MCF 10A (cell line): Measurements from ENCODE around the gene NHERF2. TPM values are rescaled to one million over a fixed set of nuclear protein-coding genes. Genes with fewer than 3 reads are reported as not detected.
A peak's percentile ranks its signal among the peaks of the same experiment; 100 is the strongest.

Experiments used
- BruUV-seq: library from RNA; stranded (reverse); fragments of 400-500 nt; replicated peaks from 2 replicates; lab custom pipeline; 2021; lab: Mats Ljungman, UMichigan
- CTCF ChIA-PET: fragments of 300-600 bp; sonication (Branson Sonifier 250); formaldehyde crosslinking; extraction: SDS; loops from one replicate; lab custom pipeline; 2021; ENCODE audit warnings: antibody characterized with exemption, inconsistent platforms; lab: Yijun Ruan, JAX
- POLR2A ChIA-PET: fragments of 300-600, 350-650 bp; sonication (Branson Sonifier 250); formaldehyde crosslinking; extraction: SDS; loops from one replicate; lab custom pipeline; 2020; ENCODE audit warnings: antibody characterized with exemption, inconsistent platforms; lab: Yijun Ruan, JAX
- DNase-seq: peaks from one replicate; pipeline ENCODE4 v3.0.0-alpha.2; 2018; ENCODE audit not compliant: unreplicated experiment
- H3K27ac Mint-ChIP-seq: one replicate; pipeline ENCODE4 v1.8.0; 2022; ENCODE audit warnings: mild to moderate bottlenecking, low read depth, mixed read lengths; ENCODE audit not compliant: unreplicated experiment
- H3K27me3 Mint-ChIP-seq: one replicate; pipeline ENCODE4 v1.8.0; 2022; ENCODE audit warnings: mixed read lengths; ENCODE audit not compliant: insufficient read depth, unreplicated experiment
- H3K36me3 Mint-ChIP-seq: one replicate; pipeline ENCODE4 v1.8.0; 2022; ENCODE audit warnings: mild to moderate bottlenecking, moderate library complexity, mixed read lengths; ENCODE audit not compliant: insufficient read depth, unreplicated experiment
- H3K4me1 Mint-ChIP-seq: one replicate; pipeline ENCODE4 v1.8.0; 2022; ENCODE audit warnings: mixed read lengths; ENCODE audit not compliant: insufficient read depth, unreplicated experiment
- H3K4me3 Mint-ChIP-seq: one replicate; pipeline ENCODE4 v1.8.0; 2022; ENCODE audit warnings: mild to moderate bottlenecking, moderate library complexity, mixed read lengths; ENCODE audit not compliant: unreplicated experiment
- H3K9me3 Mint-ChIP-seq: one replicate; pipeline ENCODE4 v1.8.0; 2022; ENCODE audit warnings: mixed read lengths; ENCODE audit not compliant: unreplicated experiment
- CTCF ChIP-seq: fragments of 200-600 bp; IDR thresholded peaks from one replicate; pipeline ENCODE4 v1.8.0; 2022; ENCODE audit warnings: antibody characterized with exemption, mild to moderate bottlenecking; ENCODE audit not compliant: unreplicated experiment
- intact Hi-C: fragments of 100-400 bp; cut with micrococcal nuclease; formaldehyde crosslinking; loops from 2 replicates; pipeline ENCODE4 v1.14.1; 2022
- total RNA-seq: library from RNA; stranded (reverse); gene quantifications from 2 replicates; pipeline ENCODE4 v1.2.3, GENCODE V29; 2022

NHERF2 gene
- total RNA-seq, 1 experiment from 2014 or later, result 14.5 TPM

GRCh38 chr16:2044541-2044940, 17.8 kb downstream of the NHERF2 start:
- no peak for TF ChIP-seq CTCF
- POLR2A ChIA-PET, result interaction anchor here (1.3 kb wide), 1 partner anchor 36 kb away, joined by 3 read pairs; no protein-coding TSS in a partner anchor
- intact Hi-C loops, result no loop called here
- no peaks in the 10 kb centered on the region for H3K36me3 Mint-ChIP-seq
- H3K27ac Mint-ChIP-seq, result no peak overlapping the region
- CTCF ChIA-PET, result interaction anchor here (0.6 kb wide), 1 partner anchor 106 kb away, joined by 3 read pairs; no protein-coding TSS in a partner anchor
- DNase-seq, result no peak
- no peak overlapping the region for H3K4me3 Mint-ChIP-seq
- no TSS peak for BruUV-seq
- H3K9me3 Mint-ChIP-seq, result no peaks in the 10 kb centered on the region
- peaks cover 23% of the 10 kb centered on the region for H3K4me1 Mint-ChIP-seq
- H3K27me3 Mint-ChIP-seq, result no peaks in the 10 kb centered on the region

DNA sequence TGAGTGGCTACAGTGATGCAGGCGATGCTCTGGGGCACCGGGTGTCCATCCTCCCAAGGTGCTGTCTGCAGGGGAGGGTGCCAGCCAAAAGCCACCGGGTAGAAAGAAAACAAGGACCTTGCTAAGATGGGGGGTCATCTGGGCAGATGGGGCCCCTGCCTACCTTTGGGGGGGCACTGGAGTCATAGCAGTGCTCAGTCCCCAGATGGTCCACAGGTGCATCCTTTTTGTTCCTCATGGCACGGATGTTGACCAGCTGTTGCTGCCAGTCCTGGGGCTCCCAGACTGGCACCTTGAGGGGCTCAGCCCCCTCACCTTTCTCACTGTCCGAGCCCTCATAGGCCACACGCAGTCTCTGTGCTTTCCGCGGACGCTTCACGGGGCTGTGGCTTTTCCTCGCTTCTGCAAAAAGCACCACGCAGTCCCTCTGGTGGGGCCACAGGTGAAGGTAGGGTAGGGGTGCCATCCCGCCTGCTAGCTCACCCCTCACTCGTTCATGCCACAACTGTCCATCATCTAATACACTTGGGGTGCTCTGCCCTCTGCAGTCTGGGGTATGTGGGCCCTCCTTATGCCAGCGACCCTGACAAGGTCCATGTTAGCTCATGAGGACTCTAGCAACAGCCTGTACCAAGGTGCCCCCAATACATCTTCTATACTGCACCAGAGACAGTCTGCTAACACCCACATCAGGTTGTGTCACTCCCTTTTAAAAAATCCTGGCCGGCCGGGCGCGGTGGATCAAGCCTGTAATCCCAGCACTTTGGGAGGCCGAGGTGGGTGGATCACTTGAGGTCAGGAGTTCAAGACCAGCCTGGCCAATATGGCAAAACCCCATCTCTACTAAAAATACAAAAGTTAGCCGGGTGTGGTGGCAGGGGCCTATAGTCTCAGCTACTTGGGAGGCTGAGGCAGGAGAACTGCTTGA, 19.5 kb downstream of the NHERF2 start:
- Mint-ChIP-seq H3K27ac (no peak overlapping the region), H3K36me3 (peaks cover 14% of the 10 kb centered on the region), H3K9me3 (no peaks in the 10 kb centered on the region), H3K4me1 (peaks cover 23% of the 10 kb centered on the region), H3K4me3 (peak overlapping the region; percentile 86), H3K27me3 (no peaks in the 10 kb centered on the region)
- no TSS peak for BruUV-seq
- DNase-seq, result no peak
- no peak for TF ChIP-seq CTCF
- CTCF ChIA-PET, result interaction anchor here (0.6 to 3.4 kb wide), 8 partner anchors 10 to 94 kb away, joined by 3 to 15 read pairs (median 4); no protein-coding TSS in a partner anchor
- intact Hi-C loops, result no loop called here
- POLR2A ChIA-PET, result interaction anchor here (0.5 to 3.0 kb wide), 5 partner anchors 23 to 958 kb away, joined by 3 to 33 read pairs (median 4); partner anchors contain the start of genes TRAF7 and ZNF598

GRCh38 chr16:2046893-2047329, 20.2 kb downstream of the NHERF2 start:
- Mint-ChIP-seq H3K27ac (no peak overlapping the region), H3K4me3 (peak overlapping the region; percentile 86), H3K9me3 (no peaks in the 10 kb centered on the region), H3K36me3 (peaks cover 21% of the 10 kb centered on the region), H3K27me3 (no peaks in the 10 kb centered on the region), H3K4me1 (peaks cover 23% of the 10 kb centered on the region)
- POLR2A ChIA-PET, result interaction anchor here (0.5 to 3.0 kb wide), 12 partner anchors 9 to 342 kb away, joined by 3 to 33 read pairs (median 6); partner anchors contain the start of genes NHERF2, TRAF7 and ZNF598
- intact Hi-C loops, result no loop called here
- TF ChIP-seq CTCF, result no peak
- CTCF ChIA-PET, result interaction anchor here (0.6 to 3.4 kb wide), 9 partner anchors 9 to 204 kb away, joined by 3 to 15 read pairs (median 5); no protein-coding TSS in a partner anchor
- DNase-seq, result no peak
- BruUV-seq, result no TSS peak
